CD4-positive, alpha-beta T cell treated with Interleukin-2 at 100 ng/mL for 4 hours (primary cell): Measurements from ENCODE around the gene RAB28.
"Not testable (repeated sequence)": the region's sequence is repeated elsewhere in the genome, so short reads cannot be mapped to it uniquely, and the experiment has no call there.

Source experiments
- DNase-seq: peaks from one replicate; pipeline ENCODE4 v3.0.0-alpha.2; 2020; ENCODE audit warnings: low spot score

Gene RAB28

GRCh38 chr4:13449590-13449989 is 34.5 kb downstream of the RAB28 start:
- DNase-seq = no peak

DNA sequence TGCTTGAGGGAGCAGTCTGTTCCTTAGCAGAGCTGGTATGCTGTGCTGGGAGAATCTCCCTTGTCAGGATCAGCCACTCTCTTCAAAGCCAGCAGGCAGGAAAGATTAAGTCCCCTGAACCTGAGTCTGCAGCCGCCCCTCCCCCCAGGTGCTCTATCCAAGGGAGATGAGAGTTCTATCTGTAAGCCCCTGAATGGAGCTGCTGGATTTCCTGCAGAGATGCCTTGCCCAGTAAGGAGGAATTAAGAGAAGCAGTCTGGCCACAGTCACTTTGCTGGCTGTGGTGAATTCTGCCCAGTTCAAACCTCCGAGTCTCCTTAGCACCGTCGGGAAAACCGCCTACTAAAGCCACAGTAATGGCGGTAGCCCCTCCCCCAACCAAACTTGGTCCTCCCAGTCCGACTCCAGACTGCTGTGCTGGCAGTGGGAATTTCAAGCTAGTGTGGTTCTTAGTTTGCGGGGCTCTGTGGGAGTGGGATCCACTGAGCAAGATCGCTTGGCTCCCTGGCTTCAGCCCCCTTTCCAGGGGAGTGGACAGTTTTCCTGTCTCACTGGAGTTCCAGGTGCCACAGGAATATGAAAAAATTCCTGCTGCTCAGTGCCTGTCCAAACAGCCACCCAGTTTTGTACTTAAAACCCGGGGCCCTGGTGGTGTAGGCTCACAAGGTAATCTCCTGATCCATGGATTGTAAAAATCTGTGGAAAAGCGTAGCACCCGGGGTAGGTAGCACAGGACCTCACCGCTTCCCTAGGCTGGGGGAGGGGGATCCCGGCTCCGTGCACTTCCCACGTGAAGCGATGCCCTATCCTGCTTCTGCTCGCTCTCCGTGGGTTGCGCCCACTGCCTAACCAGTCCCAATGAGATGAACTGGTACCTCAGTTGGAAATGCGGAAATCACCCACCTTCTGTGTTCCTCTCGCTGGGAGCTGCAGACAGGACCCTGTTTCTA is 38.0 kb downstream of the RAB28 start:
- DNase-seq = no peak

- no peak for DNase-seq
Observed at GRCh38 chr4:13441506-13441905, 42.6 kb downstream of the RAB28 start.

GRCh38 chr4:13436962-13437361 is 47.2 kb downstream of the RAB28 start:
- DNase-seq = no peak

GRCh38 chr4:13432453-13432852 is 51.7 kb downstream of the RAB28 start:
- DNase-seq = no peak

DNA sequence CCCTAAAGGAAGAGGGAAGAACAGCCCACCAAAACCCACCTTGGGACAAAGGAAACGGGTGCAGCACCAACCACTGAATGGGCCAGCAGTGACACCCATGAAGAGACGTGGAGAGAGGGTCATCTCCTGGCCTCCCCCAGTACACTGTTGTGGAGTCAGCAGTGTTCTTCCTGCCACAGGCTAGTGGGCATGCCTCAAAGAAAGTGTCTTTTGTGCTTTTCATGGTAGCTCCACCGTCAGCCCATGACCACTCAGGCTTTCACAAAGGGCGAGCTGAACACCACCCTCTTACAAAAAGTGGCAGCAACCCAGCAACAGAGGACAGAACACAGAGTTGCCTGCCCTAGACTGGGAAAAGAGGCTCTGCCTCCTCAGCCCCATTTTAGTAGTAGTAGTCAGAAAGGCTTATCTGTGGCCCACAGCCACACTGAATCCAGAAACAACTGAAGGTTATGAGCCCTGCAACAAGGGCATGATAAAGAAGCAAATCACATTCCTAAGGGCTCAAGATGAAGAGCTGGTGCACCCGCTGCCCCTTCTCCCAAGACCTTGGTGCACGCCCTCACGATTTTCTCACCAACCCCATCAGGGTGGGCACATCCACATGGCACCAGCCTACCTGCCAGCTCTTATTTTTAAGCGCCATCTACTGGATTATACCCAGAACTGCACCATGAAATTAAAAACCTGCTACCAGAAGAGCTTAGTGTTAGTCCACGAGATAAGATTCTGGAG is 53.1 kb downstream of the RAB28 start:
- DNase-seq = no peak

GRCh38 chr4:13427599-13428325 is 56.4 kb downstream of the RAB28 start:
- DNase-seq = no peak

- DNase-seq = no peak
Observed at GRCh38 chr4:13415068-13415785, 68.9 kb downstream of the RAB28 start.

DNA sequence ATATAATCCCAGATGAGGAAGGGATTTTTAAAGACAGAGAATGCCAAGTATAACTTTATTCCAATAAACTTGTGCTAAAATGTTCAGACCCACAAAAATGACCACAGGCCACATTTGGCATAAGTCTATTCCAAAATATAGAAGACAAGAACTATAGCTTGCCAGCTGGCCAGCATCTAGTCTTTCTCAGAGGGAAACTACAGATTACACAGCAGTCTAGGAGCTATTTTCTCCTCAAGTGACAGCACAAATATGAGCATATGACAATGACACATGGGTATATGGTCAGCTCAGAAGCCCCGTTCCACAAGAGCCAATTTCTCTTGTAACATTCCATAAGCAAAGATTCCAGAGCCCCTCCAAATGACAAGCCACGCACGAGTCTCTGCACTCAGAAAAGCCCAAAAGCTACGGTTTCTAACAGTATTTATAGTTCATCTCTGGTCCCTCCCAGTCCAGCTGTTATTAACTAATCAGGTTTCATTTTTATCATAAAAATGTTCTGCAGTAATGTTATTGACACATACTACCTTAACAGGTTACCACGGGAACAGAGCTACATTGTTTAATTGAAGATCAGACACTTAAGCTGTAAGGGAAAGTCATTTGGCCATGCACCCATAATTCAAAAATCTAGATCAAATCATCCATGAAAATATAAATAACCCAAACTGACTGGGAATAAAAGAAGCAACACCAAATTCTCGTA is 70.3 kb downstream of the RAB28 start:
- DNase-seq = no peak

GRCh38 chr4:13411942-13412341 is 72.2 kb downstream of the RAB28 start:
- DNase-seq = no peak

GRCh38 chr4:13409324-13409723 is 74.8 kb downstream of the RAB28 start:
- no peak for DNase-seq

- DNase-seq = not testable (repeated sequence)
Observed at GRCh38 chr4:13406156-13406555, 78.0 kb downstream of the RAB28 start.

DNA sequence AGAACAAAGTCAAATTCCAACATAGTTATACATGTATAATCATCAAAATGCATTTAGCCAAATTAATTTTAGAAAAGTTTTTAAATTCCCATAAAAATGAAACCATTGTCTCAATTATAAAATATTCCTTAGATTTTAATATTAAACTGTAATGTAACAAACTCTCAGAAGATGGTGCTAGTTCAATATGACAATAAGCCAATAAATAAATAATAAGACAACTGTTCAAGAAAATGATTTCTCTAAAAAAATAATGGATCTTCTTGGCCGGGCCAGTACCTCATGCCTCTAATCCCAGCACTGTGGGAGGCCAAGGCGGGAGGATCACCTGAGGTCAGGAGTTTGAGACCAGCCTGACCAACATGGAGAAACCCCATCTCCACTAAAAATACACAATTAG is 80.3 kb downstream of the RAB28 start:
- DNase-seq = no peak

DNA sequence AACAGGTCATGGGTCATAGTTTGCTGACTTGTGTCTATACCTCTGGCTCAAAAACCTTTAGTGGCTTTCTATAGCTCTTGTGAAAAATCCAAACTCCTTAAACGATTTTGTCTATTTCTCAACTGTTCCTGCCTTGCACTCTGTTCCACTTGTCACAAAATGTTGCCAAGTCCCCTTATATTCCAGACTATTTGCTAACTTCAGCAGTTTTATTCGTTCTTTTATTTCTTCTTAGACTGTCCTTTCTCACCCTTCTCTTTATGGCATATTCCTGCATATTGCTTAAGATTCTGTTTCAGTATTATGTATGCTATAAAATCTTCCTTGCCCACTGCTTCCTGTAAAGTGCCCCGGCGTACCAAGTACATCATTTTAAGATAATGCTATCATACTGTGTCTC is 80.8 kb downstream of the RAB28 start:
- DNase-seq = no peak

DNA sequence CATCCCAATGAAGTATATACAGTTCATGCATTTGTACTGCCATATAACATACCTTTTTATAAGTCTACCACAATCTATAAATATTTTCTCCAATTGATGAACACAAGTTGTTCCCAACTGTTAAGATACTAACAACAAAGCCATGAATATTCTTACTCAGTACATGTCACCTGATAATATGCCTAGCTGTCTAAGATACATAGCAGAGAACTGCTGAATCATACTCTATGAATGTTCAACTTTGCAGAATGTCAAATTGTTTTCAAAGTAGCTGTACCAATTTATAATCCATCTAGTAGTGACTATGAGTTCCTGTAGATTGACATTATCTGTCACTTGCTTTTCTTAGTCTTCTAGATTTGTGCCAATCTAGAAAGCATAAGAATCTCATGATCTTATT is 84.9 kb downstream of the RAB28 start:
- no peak for DNase-seq

DNA sequence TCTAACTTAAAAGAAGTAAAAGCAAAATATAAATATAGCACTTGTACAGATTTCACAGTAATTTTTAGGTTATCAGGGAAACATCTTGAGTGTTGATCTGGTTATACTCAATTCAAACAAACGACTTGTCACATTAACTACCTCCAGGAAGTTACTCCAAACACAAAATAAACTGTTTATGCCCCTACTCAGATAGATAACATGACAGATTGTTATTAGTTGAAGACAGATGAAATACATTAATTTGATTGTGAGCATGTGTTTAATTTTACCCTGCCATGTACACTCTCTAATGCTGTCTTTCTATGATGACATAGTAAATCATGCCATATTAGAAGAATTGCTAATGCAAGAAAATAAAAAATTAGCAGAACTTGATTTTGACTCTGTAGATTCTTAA is 88.0 kb downstream of the RAB28 start:
- no peak for DNase-seq

DNA sequence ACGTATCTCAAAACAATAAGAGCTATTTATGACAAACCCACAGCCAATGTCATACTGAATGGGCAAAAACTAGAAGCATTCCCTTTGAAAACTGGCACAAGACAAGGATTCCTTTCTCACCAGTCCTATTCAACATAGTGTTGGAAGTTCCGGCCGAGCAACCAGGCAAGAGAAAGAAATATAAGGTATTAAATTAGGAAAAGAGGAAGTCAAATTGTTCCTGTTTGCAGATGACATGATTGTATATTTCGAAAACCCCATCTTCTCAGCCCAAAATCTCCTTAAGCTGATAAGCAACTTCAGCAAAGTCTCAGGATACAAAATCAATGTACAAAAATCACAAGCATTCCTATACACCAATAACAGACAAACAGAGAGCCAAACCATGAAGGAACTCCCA is 94.2 kb downstream of the RAB28 start:
- DNase-seq = not testable (repeated sequence)

DNA sequence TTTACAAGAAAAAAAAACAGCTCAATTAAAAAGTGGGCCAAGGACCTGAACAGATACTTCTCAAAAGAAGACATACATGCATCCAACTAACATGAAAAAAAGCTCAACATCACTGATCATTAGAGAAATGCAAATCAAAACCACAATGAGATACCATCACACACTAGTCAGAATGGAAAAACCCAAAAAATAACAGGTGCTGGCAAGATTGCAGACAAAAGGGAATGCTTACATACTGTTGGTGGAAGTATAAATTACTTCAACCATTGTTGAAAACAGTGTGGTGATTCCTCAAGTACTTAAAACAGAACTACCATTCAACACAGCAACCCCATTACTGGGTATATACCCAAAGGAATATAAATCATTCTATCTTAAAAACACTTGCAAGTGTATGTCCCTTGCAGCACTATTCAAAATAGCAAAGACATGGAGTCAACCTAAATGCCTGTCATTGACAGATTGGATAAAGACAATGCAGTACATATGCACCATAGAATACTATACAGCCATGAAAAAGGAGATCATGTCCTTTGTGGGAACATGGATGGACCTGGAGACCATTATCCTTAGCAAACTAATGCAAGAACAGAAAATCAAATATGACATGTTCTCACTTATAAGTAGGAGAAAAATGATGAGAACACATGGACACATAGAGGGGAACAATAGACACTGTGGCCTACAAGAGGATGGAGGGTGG is 97.6 kb downstream of the RAB28 start:
- DNase-seq = no peak

GRCh38 chr4:13384055-13384454 is 100.1 kb downstream of the RAB28 start:
- DNase-seq = no peak

DNA sequence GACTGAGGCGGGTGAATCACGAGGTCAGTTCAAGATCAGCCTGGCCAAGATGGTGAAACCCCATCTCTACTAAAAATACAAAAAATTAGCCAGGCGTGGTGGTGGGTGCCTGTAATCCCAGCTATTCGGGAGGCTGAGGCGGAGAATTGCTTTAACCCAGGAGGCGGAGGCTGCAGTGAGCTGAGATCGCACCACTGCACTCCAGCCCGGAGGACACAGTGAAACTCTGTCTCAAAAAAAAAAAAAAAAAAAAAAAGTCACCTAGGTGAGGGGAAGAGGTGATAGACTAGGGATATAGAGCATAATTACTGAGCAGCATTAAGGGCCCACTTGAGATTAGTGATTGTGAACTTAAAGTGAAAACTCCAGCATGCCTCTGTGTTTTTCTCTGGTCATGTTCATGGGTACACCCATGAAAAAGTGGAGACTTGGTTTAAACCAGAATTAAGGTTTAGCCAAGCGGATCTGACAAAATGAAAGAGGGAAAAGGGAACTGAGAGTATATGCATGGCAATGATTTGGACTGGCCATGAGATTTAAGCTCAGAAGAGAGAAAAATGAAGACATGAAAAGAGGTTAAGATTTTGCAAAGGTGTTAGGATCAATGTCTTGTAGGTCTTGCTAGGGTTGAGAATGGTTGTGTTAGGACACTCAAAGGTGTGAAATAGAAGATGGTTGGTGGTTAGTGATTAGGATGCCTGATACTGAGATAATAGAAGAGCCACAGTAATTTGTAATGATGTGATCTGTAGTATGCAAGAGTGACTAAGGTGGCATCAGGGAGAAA is 105.0 kb downstream of the RAB28 start:
- DNase-seq = no peak
